GM10248 (cell line): Measurements from ENCODE around the gene MRNIP.

ENCODE experiments used
- CTCF ChIA-PET: fragments of 300-600 bp; sonication (Branson Sonifier 250); formaldehyde crosslinking; extraction: SDS; loops from one replicate; lab custom pipeline; 2021; ENCODE audit warnings: antibody characterized with exemption; lab: Yijun Ruan, JAX
- POLR2A ChIA-PET: fragments of 350-650 bp; sonication (Branson Sonifier 250); formaldehyde crosslinking; extraction: SDS; loops from one replicate; lab custom pipeline; 2020; ENCODE audit warnings: antibody characterized with exemption; lab: Yijun Ruan, JAX
- DNase-seq: peaks from one replicate; pipeline ENCODE4 v3.0.0; 2012; ENCODE audit errors: extremely low spot score
- CTCF ChIP-seq: IDR thresholded peaks from 2 replicates; pipeline ENCODE4 v1.5.1; 2012; ENCODE audit warnings: mild to moderate bottlenecking, low read depth; ENCODE audit errors: extremely low read depth, missing control alignments, control extremely low read depth

Gene MRNIP

GRCh38 chr5:179858241-179858585 is 404 bp downstream of the MRNIP start:
- ChIA-PET CTCF (interaction anchor here (1.1 to 2.5 kb wide), 4 partner anchors 12 to 96 kb away, joined by 3 to 9 read pairs (median 6); partner anchors contain the start of gene LTC4S), POLR2A (interaction anchor here (0.6 kb wide), 1 partner anchor 1714 kb away, joined by 3 read pairs; no protein-coding TSS in a partner anchor)
- TF ChIP-seq CTCF = no peak
- DNase-seq = peak; percentile 67

GRCh38 chr5:179854356-179854755 is 4.3 kb downstream of the MRNIP start:
- no peak for DNase-seq
- TF ChIP-seq CTCF = no peak
- POLR2A ChIA-PET = interaction anchor here (0.7 kb wide), 1 partner anchor 1224 kb away, joined by 5 read pairs; no protein-coding TSS in a partner anchor
- CTCF ChIA-PET = interaction anchor here (1.2 kb wide), 1 partner anchor 62 kb away, joined by 3 read pairs; no protein-coding TSS in a partner anchor

GRCh38 chr5:179852993-179853547 is 5.5 kb downstream of the MRNIP start:
- ChIA-PET CTCF (interaction anchor here (0.6 to 1.4 kb wide), 3 partner anchors 17 to 57 kb away, joined by 3 read pairs; no protein-coding TSS in a partner anchor), POLR2A (interaction anchor here (1.4 kb wide), 1 partner anchor 32 kb away, joined by 4 read pairs; the partner anchor contains the start of gene SQSTM1)
- TF ChIP-seq CTCF = no peak
- peak; percentile 57 for DNase-seq

- ChIA-PET CTCF (interaction anchor here (1.3 to 1.4 kb wide), 2 partner anchors 10 to 79 kb away, joined by 3 to 4 read pairs; no protein-coding TSS in a partner anchor), POLR2A (interaction anchor here (1.2 kb wide), 1 partner anchor 21 kb away, joined by 7 read pairs; the partner anchor contains the start of gene SQSTM1)
These were observed 17.0 kb downstream of the MRNIP start for GRCh38 chr5:179841621-179842020.

GRCh38 chr5:179840766-179841165 is 17.9 kb downstream of the MRNIP start:
- TF ChIP-seq CTCF = no peak
- CTCF ChIA-PET = interaction anchor here (1.3 to 1.4 kb wide), 2 partner anchors 11 to 78 kb away, joined by 3 to 4 read pairs; no protein-coding TSS in a partner anchor

More at GRCh38 chr5:179841621-179842020, 17.0 kb downstream of the MRNIP start:
- DNase-seq = no peak
- no peak for TF ChIP-seq CTCF

GRCh38 chr5:179840321-179840720 is 18.3 kb downstream of the MRNIP start:
- no peak for TF ChIP-seq CTCF
- POLR2A ChIA-PET = interaction anchor here (0.9 kb wide), 1 partner anchor 10 kb away, joined by 5 read pairs; no protein-coding TSS in a partner anchor
- DNase-seq = no peak
- CTCF ChIA-PET = interaction anchor here (1.4 kb wide), 1 partner anchor 78 kb away, joined by 3 read pairs; no protein-coding TSS in a partner anchor

More at GRCh38 chr5:179840766-179841165, 17.9 kb downstream of the MRNIP start:
- POLR2A ChIA-PET = no interaction called here
- DNase-seq = no peak
